ENCODE measurements around the gene HIVEP3. TPM values are rescaled to one million over a fixed set of nuclear protein-coding genes. Genes with fewer than 3 reads are reported as not detected.

HIVEP3 gene
- total RNA-seq, 1 donor from 2014 or later: 1.2 TPM

GRCh38 chr1:41497056-41497440, 421.7 kb downstream of the HIVEP3 start:
- H3K36me3 Mint-ChIP-seq (ENCODE audit: low read depth): no peaks in the 10 kb centered on the region
- no peaks in the 10 kb centered on the region for H3K27me3 Mint-ChIP-seq (ENCODE audit: low read depth)
- no peaks in the 10 kb centered on the region for H3K9me3 Mint-ChIP-seq
- no peak for DNase-seq (ENCODE audit: low read depth, low spot score)
- no peak for TF ChIP-seq CTCF (conservative IDR thresholded peaks at IDR 0.05)
- peaks cover 24% of the 10 kb centered on the region for H3K4me1 Mint-ChIP-seq
- H3K27ac Mint-ChIP-seq (ENCODE audit: unreplicated experiment): peak overlapping the region; percentile 94
- H3K4me3 Mint-ChIP-seq: no peak overlapping the region

GRCh38 chr1:41496080-41497055, 422.4 kb downstream of the HIVEP3 start:
- Mint-ChIP-seq H3K9me3 (no peaks in the 10 kb centered on the region), H3K27me3 (ENCODE audit: low read depth) (no peaks in the 10 kb centered on the region), H3K27ac (ENCODE audit: unreplicated experiment) (no peak overlapping the region), H3K4me1 (peaks cover 24% of the 10 kb centered on the region), H3K4me3 (no peak overlapping the region), H3K36me3 (ENCODE audit: low read depth) (no peaks in the 10 kb centered on the region)
- DNase-seq (ENCODE audit: low read depth, low spot score): peak; percentile 57
- no peak for TF ChIP-seq CTCF (conservative IDR thresholded peaks at IDR 0.05)

GRCh38 chr1:41495210-41495948, 423.3 kb downstream of the HIVEP3 start:
- H3K9me3 Mint-ChIP-seq: no peaks in the 10 kb centered on the region
- peaks cover 21% of the 10 kb centered on the region for H3K4me1 Mint-ChIP-seq
- peak; percentile 40 for TF ChIP-seq CTCF (conservative IDR thresholded peaks at IDR 0.05)
- DNase-seq (ENCODE audit: low read depth, low spot score): no peak
- H3K4me3 Mint-ChIP-seq: peak overlapping the region; percentile 74
- H3K27ac Mint-ChIP-seq (ENCODE audit: unreplicated experiment): no peak overlapping the region
- H3K27me3 Mint-ChIP-seq (ENCODE audit: low read depth): no peaks in the 10 kb centered on the region
- no peaks in the 10 kb centered on the region for H3K36me3 Mint-ChIP-seq (ENCODE audit: low read depth)

GRCh38 chr1:41494351-41495209, 424.1 kb downstream of the HIVEP3 start:
- H3K4me1 Mint-ChIP-seq: peaks cover 28% of the 10 kb centered on the region
- peak overlapping the region; percentile 43 for H3K27ac Mint-ChIP-seq (ENCODE audit: unreplicated experiment)
- no peak for DNase-seq (ENCODE audit: low read depth, low spot score)
- no peak overlapping the region for H3K4me3 Mint-ChIP-seq
- H3K36me3 Mint-ChIP-seq (ENCODE audit: low read depth): no peaks in the 10 kb centered on the region
- no peak for TF ChIP-seq CTCF (conservative IDR thresholded peaks at IDR 0.05)
- H3K27me3 Mint-ChIP-seq (ENCODE audit: low read depth): no peaks in the 10 kb centered on the region
- H3K9me3 Mint-ChIP-seq: peaks cover 5% of the 10 kb centered on the region

All from neural crest cell (in vitro differentiated cells).